IPS-11a (cell line): Measurements from ENCODE around the gene VRK2.
"Not testable (repeated sequence)": the region's sequence is repeated elsewhere in the genome, so short reads cannot be mapped to it uniquely, and the experiment has no call there.

Experiments used
- H3K4me3 ChIP-seq: one replicate; pipeline ENCODE4 v1.5.1; 2013; ENCODE audit warnings: low read depth, low read length, control low read depth

VRK2 gene

DNA sequence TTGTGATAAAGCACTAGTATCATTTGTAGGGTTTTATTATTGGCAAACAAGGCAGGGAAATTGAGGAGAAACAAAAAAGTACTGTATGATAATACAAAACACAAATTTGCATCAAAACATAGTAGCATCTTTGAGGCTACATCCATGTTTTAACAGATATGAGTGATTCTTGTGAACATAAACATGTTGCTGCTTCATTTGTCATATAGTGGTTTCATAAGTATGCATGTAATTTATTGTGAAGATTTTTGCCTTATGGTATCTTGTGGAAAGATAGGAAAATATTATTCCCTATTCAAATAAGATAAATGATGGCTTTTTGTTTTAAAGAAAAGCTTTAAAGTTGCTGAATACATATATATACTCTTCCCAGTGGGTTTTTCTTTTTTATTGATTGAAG is 60.3 kb downstream of the VRK2 start:
- no peak overlapping the region for H3K4me3 ChIP-seq

DNA sequence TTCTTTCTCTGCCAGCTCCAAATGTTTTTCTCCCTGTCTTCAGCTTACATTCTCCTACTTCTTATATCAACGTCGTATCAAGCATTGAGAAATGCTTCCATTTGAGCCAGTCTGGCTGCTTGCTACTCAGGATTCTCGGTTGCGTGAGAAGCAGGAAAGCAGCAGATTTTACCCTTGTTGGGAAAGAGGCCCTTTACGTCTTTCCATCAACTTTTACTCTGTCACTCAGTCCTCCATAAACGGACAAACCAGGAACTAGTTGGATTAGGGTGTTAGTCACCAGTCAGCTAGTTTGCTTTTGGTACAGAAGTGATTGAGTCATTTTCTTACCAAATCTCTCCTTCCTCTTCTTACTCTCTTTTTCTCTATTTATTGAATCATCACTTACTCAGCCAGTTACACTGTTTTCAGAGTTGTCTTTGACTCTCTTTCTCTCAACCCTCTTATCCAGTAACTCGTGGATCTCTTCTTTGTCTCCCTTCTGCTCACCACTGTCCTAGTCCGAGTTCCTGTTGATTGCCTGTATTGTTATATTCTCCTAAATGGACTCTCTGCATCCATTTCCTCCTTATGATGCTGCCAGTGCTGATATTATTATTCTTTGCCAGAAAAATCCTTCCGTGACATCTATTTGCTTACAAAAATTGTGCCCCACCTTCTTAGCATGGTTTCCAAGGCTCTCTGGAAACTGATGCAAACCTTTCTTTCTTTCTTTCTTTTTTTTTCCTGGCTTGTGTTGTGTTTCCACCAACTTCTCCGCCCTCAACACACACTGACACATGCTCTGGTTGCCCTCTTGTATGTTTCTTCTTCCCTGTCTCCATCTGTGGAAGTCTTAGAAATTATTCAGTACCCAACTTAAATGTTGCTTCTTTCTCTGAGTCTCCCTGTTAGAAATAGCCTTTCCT is 61.5 kb downstream of the VRK2 start:
- no peak overlapping the region for H3K4me3 ChIP-seq

DNA sequence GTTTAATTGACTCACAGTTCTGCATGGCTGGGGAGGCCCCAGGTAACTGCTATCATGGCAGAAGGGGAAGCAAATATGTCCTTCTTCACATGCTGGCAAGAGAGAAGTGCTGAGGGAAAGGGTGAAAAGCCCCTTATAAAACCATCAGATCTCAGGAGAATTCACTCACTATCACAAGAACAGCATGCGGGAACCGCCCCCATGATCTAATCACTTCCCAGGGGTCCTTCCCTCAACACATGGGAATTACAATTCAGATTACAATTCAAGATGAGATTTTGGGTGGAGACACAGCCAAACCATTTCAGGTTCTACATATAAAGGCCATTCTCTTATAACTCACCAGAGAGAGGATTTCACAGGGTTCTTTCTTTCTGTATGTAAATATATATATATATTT is 62.9 kb downstream of the VRK2 start:
- no peak overlapping the region for H3K4me3 ChIP-seq

DNA sequence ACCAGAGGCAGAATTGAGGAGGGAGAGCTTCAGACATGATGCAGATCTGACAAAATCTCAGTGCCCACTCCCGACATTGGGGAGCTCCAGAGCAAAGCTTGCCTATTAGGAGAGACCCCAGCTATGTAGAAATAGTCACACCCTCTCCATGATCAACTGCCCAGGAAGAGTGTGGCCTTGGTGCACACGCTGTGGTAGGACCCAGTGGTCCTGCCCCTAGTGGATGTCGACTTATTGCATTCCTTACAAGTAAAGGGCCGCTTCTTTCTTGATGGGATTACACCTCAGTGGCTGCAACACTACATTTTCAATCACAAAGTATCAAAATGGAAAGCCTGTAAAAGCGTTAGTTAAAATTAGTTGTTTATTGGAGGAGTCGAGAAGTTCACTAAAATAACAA is 64.2 kb downstream of the VRK2 start:
- H3K4me3 ChIP-seq, result no peak overlapping the region

DNA sequence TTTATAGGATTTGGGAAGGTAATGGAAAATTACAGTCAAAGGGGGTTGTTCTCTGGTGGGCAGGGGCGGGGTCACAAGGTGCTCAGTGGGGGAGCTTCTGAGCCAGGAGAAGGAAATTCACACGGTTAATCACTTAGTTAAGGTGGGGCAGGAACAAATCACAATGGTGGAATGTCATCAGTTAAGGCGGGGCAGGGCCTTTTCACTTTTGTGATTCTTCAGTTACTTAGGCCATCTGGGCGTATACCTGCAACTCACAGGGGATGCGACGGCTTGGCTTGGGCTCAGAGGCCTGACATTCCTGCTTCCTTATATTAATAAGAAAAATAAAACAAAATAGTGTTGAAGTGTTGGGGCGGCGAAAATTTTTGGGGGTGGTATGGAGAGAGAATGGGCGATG is 67.0 kb downstream of the VRK2 start:
- not testable (repeated sequence) for H3K4me3 ChIP-seq

DNA sequence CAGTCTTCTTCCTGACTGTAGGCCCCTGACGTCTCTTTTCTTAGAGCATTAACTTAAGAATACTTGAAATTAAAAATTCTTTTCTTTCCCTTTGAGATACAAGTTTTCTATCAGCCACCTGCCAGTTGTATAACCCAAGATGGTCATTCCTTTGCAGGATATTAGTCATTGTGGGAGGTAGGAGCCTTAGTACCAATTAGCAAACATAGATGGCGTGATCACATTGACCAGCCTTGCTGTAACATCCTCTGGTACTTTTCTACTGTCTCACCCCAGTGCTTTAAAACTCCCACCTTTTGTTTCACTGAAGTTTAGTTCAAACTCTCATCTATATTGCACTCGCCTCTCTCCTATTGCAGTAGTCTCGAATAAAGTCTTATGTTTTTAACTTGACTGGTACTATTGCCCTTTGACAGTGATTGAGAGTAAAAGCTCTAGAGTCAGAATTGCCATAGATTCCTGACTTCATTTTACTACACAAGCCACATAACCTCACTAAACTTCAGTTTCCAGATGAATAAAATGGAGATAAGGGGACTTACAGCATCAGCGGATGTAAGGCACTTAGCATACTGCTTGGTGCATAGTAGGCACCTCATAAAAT is 74.1 kb downstream of the VRK2 start:
- no peak overlapping the region for H3K4me3 ChIP-seq

DNA sequence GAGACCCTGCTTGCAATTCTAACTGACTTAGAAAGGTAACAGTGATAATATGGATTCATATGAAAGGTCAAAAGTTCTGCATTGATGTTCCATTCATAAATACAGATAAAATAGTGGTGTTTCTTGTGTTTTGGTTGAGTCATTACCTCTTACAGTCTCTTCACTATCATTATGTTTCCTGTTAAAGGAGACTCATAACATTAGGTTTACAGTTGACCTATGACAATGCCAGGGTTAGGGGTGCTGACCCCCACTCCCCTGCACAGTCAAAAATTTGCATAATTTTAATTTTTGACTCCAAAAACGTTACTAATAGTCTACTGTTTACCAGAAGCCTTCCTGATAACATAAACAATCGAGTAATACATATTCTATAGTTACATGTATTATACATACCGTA is 75.4 kb downstream of the VRK2 start:
- H3K4me3 ChIP-seq, result no peak overlapping the region

DNA sequence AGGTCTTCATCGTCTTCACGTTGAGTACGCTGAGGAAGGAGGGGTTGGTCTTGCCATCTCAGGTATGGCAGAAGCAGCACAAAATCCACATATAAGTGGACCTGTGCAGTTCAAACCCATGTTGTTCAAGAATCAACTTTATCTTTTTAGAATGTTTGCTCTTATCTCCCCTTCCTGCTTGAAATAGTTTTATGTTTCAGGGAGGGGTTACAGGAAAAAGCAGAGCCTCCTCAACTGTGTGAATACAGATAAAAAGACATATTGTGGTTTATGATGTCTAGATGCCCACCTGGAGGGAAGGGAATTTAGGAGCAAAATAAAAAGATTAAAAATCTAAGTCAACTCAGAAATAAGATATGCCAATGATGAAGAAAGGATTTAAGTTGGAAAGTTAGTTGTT is 75.9 kb downstream of the VRK2 start:
- H3K4me3 ChIP-seq, result no peak overlapping the region

DNA sequence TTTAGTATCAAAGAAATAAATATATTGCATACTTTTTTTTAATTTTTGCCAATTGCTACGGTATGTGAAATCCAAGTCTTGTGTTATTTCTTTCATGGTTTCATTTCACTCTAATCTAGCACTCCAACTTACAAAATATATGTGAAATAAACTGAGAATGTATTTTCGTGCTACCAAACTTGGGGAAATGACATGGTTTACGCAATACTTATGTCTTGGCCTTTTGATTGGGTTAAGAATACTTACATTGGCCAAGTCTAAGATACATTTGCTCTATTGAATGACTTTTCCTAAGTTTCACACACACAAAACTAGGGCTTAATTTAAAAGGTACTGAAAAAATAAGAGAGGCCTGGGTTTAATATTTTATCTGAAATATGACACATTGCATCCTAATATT is 80.5 kb downstream of the VRK2 start:
- no peak overlapping the region for H3K4me3 ChIP-seq

DNA sequence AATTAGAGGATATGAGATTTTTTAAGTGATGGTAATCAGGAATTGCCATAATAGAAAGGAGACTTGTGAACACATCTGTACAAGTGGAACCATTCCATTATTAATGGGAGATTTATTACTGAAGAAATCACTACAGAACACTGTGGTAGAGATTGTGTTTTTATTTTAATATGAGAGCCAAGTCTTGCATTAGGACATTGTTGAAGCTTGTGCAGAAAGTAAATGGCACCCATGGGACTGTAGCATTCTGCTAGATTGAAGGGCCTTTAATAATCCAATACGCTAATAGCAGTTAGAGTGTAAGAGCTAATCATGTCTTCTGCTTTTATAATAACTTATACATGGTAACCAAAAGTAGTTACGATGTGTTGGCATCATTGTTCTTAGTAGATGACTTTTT is 83.6 kb downstream of the VRK2 start:
- H3K4me3 ChIP-seq, result no peak overlapping the region

DNA sequence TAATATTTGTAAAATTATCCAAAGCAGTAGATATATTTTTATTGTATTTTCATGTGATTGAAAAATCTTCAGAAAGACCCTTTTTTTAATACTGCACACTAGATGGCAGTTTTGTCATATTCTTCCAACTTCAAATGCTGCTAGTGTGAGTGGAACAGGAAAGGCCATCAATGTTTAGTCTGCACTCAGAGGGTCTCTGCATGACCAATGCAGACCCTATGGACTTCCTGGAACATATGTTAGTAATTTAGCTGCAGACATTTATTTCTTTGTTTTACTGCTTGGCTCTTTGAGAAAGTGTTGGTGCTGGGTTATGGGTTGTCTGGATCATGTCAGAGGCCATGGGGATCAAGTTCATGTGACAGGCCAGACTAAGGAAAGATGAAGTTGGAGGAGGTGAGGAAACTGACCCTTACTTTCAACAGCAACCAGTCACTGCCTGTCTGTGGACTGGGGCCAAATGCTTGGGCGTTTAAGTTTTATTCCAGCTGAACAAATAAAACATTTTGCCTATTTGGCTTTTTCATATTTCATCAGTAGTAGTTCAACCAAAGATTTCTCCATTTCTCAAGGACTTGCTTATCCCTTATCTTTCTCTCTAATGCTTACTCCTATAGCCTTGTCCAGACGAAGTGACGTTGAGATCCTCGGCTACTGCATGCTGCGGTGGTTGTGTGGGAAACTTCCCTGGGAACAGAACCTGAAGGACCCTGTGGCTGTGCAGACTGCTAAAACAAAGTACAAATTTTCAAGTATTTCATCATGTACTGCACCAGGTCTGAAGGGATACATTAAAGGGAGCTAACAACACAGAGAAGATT is 84.8 kb downstream of the VRK2 start:
- H3K4me3 ChIP-seq, result no peak overlapping the region

DNA sequence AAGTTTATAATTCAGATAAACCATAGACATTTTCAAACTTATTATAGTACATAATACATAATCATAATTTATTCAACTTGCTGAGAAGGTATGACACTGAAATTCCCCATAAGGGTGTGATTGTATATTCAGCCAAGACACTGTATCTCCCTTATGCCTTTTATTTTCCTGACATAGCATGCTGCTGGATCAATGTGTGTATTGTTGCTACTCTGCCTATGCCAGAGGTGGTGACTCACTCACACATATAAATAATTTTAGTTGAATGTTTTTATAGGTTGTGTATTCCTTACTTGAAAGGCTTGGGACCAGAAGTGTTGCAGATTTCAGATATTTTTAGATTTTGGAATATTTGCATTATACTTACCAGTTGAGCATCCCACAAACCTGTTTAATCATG is 86.8 kb downstream of the VRK2 start:
- no peak overlapping the region for H3K4me3 ChIP-seq

DNA sequence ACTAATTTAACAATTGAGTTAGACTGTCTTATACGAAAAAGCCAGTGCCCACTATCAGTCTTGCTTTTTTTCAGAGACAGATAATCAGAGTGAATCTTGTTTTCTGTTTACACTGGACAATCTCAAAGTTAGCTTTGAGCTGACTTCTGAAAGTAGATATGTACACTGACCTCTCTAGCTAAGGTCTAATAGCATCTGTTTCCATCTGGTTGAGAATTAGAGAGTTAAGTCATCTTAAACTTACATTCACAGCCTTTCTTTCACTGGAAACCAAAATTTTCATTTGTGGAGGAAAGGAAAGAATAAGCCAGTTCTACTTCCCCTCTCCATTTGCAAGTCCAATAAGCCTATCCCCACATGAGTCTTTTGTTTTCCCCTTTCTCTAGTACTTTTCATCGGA is 89.3 kb downstream of the VRK2 start:
- H3K4me3 ChIP-seq, result no peak overlapping the region

DNA sequence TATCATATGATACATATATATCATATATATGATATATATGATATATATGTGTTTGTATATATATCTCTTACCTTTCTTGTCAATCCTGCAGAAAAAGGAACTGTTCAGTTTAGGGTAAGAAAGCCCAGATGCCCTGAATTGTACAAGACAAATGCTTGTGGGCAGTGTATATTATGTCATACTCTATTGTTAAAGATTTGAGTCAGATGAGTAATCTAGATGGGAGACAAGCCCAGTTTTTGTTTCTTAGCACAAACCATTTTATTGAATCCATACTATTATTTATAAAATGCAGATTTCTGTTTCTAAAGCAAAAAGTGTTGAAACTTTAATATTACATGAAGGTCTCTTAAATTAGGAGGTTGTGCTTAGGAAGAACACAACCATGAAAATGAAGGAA is 90.6 kb downstream of the VRK2 start:
- no peak overlapping the region for H3K4me3 ChIP-seq

DNA sequence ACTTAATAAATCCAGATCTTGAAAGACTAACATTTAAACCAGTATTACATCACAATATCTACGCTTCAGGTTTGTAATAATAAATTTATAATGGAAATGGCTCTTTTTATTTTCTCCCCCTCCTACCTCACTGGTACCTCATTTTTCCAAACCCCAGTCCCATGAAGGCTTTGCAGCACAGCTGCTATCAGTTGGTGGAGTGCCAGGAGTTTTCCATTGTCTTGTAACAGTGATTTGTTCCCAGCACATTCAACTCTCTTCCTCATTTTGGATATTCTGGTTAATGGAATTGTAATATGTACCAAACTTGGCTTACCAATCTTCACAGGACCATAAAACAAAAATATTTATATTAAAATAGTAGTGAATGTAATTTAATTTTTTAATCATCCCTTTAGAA is 91.2 kb downstream of the VRK2 start:
- no peak overlapping the region for H3K4me3 ChIP-seq

DNA sequence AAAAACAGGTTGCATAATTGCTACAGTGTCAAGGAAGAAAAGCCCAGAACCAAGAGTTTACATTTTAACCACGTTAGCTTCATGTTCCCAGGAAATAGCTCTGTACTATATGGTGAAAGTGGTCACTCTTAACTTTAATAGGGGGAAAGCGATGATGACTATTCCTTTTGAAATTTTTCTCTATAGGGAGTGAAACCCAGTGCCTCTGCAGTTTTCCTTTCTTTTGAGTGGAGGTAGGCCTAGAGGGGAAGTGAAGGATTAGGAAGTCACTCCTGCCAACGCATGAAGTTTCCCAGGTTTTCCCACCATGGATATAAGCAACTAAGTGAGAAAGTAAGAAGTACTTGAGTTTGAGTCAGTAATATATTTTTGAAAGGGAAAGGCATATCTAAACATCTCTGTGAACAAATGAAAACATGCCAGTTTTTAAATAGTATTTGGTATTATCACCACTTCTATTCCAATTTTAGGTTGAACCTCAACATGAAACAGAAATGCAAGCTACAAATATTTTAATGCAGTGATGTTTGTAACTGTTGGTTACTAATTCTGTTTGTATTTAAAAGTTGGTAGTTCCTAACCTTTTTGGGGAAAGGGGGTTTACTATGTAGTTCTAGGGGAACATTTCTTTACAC is 91.9 kb downstream of the VRK2 start:
- H3K4me3 ChIP-seq, result no peak overlapping the region

DNA sequence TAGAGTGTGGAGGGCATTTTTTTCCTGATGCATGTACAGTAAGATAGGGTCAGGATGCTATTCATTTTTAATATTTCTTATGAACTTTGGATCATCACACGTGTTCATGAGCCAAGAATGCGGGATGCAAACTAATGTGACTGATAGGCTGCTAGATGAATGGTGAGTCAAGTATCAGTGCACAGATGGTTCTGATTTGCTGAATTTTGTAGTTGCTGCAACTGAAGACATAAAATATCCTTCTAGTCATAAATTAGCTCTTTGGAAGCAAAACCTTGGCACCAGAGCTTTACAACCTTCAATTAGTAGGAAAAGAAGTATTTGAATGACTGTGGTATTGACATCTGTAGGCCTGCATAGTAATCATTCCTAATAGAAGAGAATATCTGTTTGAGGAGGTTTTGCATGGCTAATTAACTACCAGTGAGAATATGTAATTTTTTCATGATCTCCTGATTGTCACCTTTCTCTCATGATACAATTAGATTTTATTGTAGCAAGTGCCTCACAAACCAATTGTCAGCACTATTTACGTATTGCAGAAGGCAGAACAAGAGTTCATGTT is 94.0 kb downstream of the VRK2 start:
- H3K4me3 ChIP-seq, result no peak overlapping the region

DNA sequence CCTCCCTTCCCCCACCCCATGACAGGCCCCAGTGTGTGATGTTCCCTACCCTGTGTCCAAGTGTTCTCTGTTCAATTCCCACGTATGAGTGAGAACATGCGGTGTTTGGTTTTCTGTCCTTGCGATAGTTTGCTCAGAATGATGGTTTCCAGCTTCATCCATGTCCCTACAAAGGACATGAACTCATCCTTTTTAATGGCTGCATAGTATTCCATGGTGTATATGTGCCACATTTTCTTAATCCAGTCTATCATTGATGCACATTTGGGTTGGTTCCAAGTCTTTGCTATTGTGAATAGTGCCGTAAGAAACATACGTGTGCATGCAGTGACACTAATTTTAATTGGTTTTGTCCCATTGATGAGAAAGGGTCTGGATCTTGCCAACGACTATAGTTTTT is 99.2 kb downstream of the VRK2 start:
- H3K4me3 ChIP-seq, result not testable (repeated sequence)

DNA sequence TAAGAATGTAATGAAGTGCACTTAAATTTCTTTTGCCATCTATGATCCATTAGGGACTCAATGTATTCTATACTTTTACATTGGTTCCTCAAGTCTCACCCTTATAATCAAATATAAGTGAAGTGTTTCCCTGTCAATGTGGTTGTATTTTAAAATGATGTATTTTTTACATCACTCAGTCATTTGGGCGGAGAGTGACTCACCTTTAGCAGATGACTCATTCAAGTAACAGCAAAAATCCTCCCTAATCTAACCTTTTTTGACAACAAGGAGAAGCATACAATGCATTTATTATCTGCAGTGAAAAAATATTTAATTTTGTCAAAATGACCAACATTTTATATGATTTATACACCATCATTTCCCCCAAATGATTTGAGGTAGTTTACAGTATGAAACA is 100.1 kb downstream of the VRK2 start:
- no peak overlapping the region for H3K4me3 ChIP-seq

DNA sequence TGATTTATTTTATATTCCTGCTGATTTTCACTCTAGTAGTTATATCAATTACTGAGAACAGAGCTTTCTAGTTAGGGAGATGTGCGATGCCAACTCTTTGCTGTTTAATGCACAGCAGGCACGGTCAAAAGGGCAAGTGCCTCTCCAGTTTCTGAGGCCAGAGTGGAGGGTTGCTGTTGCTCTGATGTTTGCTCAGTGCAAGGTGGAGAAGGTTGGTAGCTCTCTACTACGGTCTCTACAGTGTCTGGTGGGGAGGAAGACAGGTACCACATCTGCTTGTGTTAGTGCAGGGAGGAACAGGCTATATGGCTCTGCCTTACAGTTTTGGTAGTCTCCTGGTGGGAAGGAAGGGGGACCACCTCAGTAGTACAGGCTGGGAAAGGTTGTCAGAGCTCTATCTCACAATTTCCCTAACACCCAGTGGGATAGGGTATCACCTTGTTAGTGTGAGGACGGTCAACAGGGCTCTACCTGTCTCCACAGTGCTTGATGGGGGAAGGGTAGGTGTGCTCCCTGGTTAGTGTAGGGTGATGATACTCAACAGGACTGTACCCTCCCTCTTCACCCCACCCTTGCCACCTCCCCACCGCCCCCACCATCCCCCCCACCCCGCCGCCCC is 108.7 kb downstream of the VRK2 start:
- no peak overlapping the region for H3K4me3 ChIP-seq

DNA sequence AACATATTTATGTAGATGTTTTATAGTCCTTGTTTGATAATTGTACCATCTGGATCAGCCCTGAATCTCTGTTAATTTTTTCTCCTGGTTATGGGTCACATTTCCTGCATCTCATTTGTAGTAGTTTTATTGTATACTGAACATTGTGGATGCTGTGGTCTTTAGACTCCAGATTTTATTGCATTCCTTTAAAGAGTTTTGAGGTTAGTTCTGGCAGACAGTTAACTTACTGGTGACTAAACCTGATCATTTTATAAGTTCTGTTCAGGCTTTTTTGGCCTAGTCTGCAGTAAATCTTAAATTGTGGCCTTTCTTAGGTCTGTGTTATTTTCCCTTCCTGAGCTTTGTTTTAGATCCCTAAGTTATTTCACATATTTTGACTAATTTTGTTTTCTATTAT is 110.2 kb downstream of the VRK2 start:
- H3K4me3 ChIP-seq, result no peak overlapping the region
